ENCODE measurements around the gene ZCCHC24. TPM values are rescaled to one million over a fixed set of nuclear protein-coding genes. Genes with fewer than 3 reads are reported as not detected.

ZCCHC24 gene
- total and polyA plus RNA-seq, 2 donors (not counting 3 experiments of a cell fraction or from before 2014, with no cell fraction given): 5.2 to 8.4 TPM

GRCh38 chr10:79417266-79417665 is 28.2 kb downstream of the ZCCHC24 start:
- Histone ChIP-seq H3K27ac (ENCODE audit: insufficient read depth, low read depth, low read length) (no peak overlapping the region), H3K79me2 (ENCODE audit: control insufficient read depth, insufficient read depth, low read length) (no peaks in the 10 kb centered on the region)
- dilution Hi-C loops (cut with MboI; ENCODE audit: extremely low pct_ligation_motif_present, low sequenced_read_pairs): no loop called here

More at GRCh38 chr10:79417266-79417665, 28.2 kb downstream of the ZCCHC24 start:
- no TSS peak for BruUV-seq (replicated peaks)
- no peak for TF ChIP-seq POLR2A (IDR thresholded peaks at IDR 0.05; ENCODE audit: low read depth, low read length)
- TF ChIP-seq FOS (IDR thresholded peaks at IDR 0.05; ENCODE audit: borderline replicate concordance, insufficient read depth, low read length): no peak
- no peak for TF ChIP-seq GATA2 (IDR thresholded peaks at IDR 0.05; ENCODE audit: insufficient read depth, insufficient read length, low read depth, low read length)
- no peak for TF ChIP-seq JUN (IDR thresholded peaks at IDR 0.05; ENCODE audit: borderline replicate concordance, insufficient read depth, insufficient read length, low read depth)
- TF ChIP-seq MAX (IDR thresholded peaks at IDR 0.05; ENCODE audit: insufficient read depth, insufficient read length): no peak
- no peak for TF ChIP-seq MYC (IDR thresholded peaks at IDR 0.05; ENCODE audit: low read depth, low read length)
- no peak for TF ChIP-seq CTCF (IDR thresholded peaks at IDR 0.05; ENCODE audit: extremely low read depth in 1 of 2, insufficient read depth in 1 of 2, low read depth in 1 of 2, low read length in 2 of 2)
- TF ChIP-seq EZH2 (IDR thresholded peaks at IDR 0.05; ENCODE audit: borderline replicate concordance, low read depth, low read length, severe bottlenecking): no peak
- no peak for TF ChIP-seq POLR2AphosphoS5 (IDR thresholded peaks at IDR 0.05; ENCODE audit: insufficient read depth, low read depth, low read length)
- DNase-seq (ENCODE audit: low read depth, low spot score) (no peak), FAIRE-seq (no peak)
- Histone ChIP-seq H3K36me3 (ENCODE audit: control insufficient read depth in 2 of 2, extremely low read depth in 1 of 2, insufficient read depth in 2 of 2, low read length in 2 of 2) (no peaks in the 10 kb centered on the region), H3K4me3 (replicated peaks in 1 of 3; ENCODE audit: insufficient read depth in 1 of 3, low read depth in 1 of 3, low read length in 3 of 3) (no peak overlapping the region), H3K27me3 (ENCODE audit: control insufficient read depth in 2 of 2, insufficient read depth in 2 of 2, low read length in 2 of 2) (no peaks in the 10 kb centered on the region), H3K9me1 (replicated peaks; ENCODE audit: control insufficient read depth, extremely low read depth, insufficient read depth, low read length) (no peaks in the 10 kb centered on the region), H3K4me1 (ENCODE audit: control insufficient read depth, extremely low read depth, insufficient read depth, low read length) (peaks cover 11% of the 10 kb centered on the region), H2AFZ (ENCODE audit: low read depth, low read length) (no peak overlapping the region), H3K9ac (replicated peaks; ENCODE audit: extremely low read depth, insufficient read depth, low read length) (no peak overlapping the region), H3K9me3 (replicated peaks; ENCODE audit: control insufficient read depth, insufficient read depth, low read length) (no peaks in the 10 kb centered on the region), H3K4me2 (ENCODE audit: insufficient read depth, low read length) (no peak overlapping the region), H4K20me1 (replicated peaks; ENCODE audit: control insufficient read depth, extremely low read depth, insufficient read depth, low read length) (no peaks in the 10 kb centered on the region)
- POLR2A ChIA-PET: no interaction called here
- CTCF ChIA-PET: no interaction called here
- intact Hi-C loops (cut with micrococcal nuclease): no loop called here

Measured in endothelial cell of umbilical vein (primary cell).